SU-DHL-6 (cell line): ENCODE measurements around the gene ANGPTL5.

Experiments
- H2AFZ ChIP-seq: fragments of 200-600 bp; sonication (generic); 2 replicates; pipeline ENCODE4 v1.6.1; 2014; ENCODE audit warnings: low read depth, mild to moderate bottlenecking, moderate library complexity, mixed read lengths, antibody characterized with exemption, low read length; ENCODE audit not compliant: severe bottlenecking
- H3F3A ChIP-seq: fragments of 200-600 bp; shearing (Covaris generic); 2 replicates; pipeline ENCODE4 v1.6.0; 2016; ENCODE audit warnings: antibody characterized with exemption, mild to moderate bottlenecking; ENCODE audit not compliant: insufficient read depth
- H3K27ac ChIP-seq: fragments of 200-600 bp; sonication (generic); 2 replicates; pipeline ENCODE4 v1.5.1; 2016; ENCODE audit warnings: low read depth, mild to moderate bottlenecking, low read length, moderate library complexity, mixed read lengths
- H3K27me3 ChIP-seq: fragments of 200-600 bp; sonication (generic), shearing (Covaris generic); 2 replicates; pipeline ENCODE4 v1.6.0; 2014; ENCODE audit warnings: mild to moderate bottlenecking, low read length
- H3K36me3 ChIP-seq: fragments of 200-600 bp; sonication (generic); 2 replicates; pipeline ENCODE4 v1.6.1; 2014; ENCODE audit warnings: mild to moderate bottlenecking, low read length, mixed read lengths
- H3K4me2 ChIP-seq: fragments of 300-600, 200-600 bp; shearing (Covaris generic), sonication (generic); 2 replicates; pipeline ENCODE4 v1.6.0; 2014; ENCODE audit warnings: low read length, low read depth, mild to moderate bottlenecking; ENCODE audit not compliant: poor library complexity, severe bottlenecking
- H3K4me3 ChIP-seq: fragments of 200-600 bp; sonication (generic); 2 replicates; pipeline ENCODE4 v1.5.1; 2014; ENCODE audit warnings: antibody characterized with exemption, low read length, mild to moderate bottlenecking, mixed read lengths; ENCODE audit not compliant: insufficient read depth, poor library complexity, severe bottlenecking
- H3K79me2 ChIP-seq: fragments of 200-600 bp; sonication (generic); 2 replicates; pipeline ENCODE4 v1.6.1; 2014; ENCODE audit warnings: mild to moderate bottlenecking, low read length, moderate library complexity; ENCODE audit not compliant: insufficient read depth
- H3K9ac ChIP-seq: fragments of 200-600 bp; sonication (generic); 2 replicates; pipeline ENCODE4 v1.7.0; 2014; ENCODE audit warnings: mild to moderate bottlenecking, low read length
- H3K9me2 ChIP-seq: fragments of 200-600 bp; sonication (generic); replicated peaks from 2 replicates; pipeline ENCODE4 v1.6.1; 2014; ENCODE audit warnings: low read length; ENCODE audit not compliant: insufficient read depth
- H3K9me3 ChIP-seq: fragments of 200-600 bp; sonication (generic); 2 replicates; pipeline ENCODE4 v1.6.1; 2014; ENCODE audit warnings: low read length, mixed read lengths; ENCODE audit not compliant: insufficient read depth
- H4K20me1 ChIP-seq: fragments of 200-600 bp; sonication (generic); 2 replicates; pipeline ENCODE4 v1.6.1; 2014; ENCODE audit warnings: low read depth, mild to moderate bottlenecking, antibody characterized with exemption, low read length, moderate library complexity, mixed read lengths
- EZH2phosphoT487 ChIP-seq: fragments of 200-600 bp; sonication (generic), shearing (Covaris generic); conservative IDR thresholded peaks from 2 replicates; pipeline ENCODE4 v1.6.1; 2018; ENCODE audit warnings: mild to moderate bottlenecking, antibody characterized with exemption, low read length, moderate library complexity, mixed read lengths
- TF ChIP-seq, protein P1 (sequence below): fragments of 200-600 bp; sonication (generic); IDR thresholded peaks from one replicate; pipeline ENCODE4 v1.5.1; 2017; ENCODE audit warnings: antibody characterized with exemption, mild to moderate bottlenecking, low read length, moderate library complexity; ENCODE audit not compliant: insufficient read depth, poor library complexity, severe bottlenecking

The ANGPTL5 gene

DNA sequence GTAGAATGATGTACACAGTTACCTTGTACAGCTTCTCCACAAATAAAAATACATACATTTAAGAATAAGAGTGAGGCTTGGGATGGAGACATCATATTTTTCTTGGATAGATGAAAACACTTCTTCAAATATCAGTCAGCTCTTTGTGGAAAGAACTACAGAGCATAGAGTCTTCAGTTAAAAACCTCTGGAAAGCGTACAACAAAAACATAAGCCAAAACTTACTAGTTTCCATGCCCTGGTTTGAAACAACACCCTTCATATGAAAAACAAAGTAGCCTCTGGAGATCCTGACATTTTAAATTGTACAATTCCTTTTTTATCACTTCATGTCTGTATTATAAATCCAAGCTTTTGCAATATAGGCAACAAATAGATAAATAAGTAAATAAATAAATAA lies 8.5 kb downstream of the ANGPTL5 start:
- Histone ChIP-seq H3F3A (no peaks in the 10 kb centered on the region), H3K9ac (no peak overlapping the region), H3K79me2 (no peaks in the 10 kb centered on the region), H3K4me2 (no peak overlapping the region), H3K9me2 (no peaks in the 10 kb centered on the region), H3K9me3 (no peaks in the 10 kb centered on the region), H2AFZ (no peak overlapping the region), H3K36me3 (no peaks in the 10 kb centered on the region), H3K4me3 (no peak overlapping the region), H3K27me3 (no peaks in the 10 kb centered on the region), H3K27ac (no peak overlapping the region), H4K20me1 (no peaks in the 10 kb centered on the region)
- TF ChIP-seq, protein P1, sequence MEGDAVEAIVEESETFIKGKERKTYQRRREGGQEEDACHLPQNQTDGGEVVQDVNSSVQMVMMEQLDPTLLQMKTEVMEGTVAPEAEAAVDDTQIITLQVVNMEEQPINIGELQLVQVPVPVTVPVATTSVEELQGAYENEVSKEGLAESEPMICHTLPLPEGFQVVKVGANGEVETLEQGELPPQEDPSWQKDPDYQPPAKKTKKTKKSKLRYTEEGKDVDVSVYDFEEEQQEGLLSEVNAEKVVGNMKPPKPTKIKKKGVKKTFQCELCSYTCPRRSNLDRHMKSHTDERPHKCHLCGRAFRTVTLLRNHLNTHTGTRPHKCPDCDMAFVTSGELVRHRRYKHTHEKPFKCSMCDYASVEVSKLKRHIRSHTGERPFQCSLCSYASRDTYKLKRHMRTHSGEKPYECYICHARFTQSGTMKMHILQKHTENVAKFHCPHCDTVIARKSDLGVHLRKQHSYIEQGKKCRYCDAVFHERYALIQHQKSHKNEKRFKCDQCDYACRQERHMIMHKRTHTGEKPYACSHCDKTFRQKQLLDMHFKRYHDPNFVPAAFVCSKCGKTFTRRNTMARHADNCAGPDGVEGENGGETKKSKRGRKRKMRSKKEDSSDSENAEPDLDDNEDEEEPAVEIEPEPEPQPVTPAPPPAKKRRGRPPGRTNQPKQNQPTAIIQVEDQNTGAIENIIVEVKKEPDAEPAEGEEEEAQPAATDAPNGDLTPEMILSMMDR, result no peak
- TF ChIP-seq EZH2phosphoT487, result no peak

DNA sequence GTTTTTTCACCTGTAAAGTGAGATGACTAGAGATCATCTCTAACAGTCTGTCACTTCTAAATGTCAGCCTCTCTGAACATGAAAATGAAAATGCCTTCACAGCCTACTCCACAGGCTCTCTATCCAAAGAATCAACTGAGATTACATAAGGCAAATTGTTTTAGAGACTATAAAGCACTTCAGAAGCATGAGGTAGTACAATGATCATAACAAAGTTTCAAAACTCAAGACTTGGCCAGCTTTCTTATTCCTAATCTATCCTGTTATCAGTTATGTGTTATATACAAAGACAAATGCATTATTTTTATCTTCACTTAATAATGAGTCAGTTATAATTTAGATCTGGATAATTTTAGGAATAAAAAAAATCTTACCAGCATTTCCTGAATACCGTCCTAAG lies 21.8 kb downstream of the ANGPTL5 start:
- Histone ChIP-seq H3K9ac (no peak overlapping the region), H3K27me3 (no peaks in the 10 kb centered on the region), H3K79me2 (no peaks in the 10 kb centered on the region), H3K36me3 (no peaks in the 10 kb centered on the region), H2AFZ (no peak overlapping the region), H3K27ac (no peak overlapping the region), H3K9me3 (no peaks in the 10 kb centered on the region), H4K20me1 (no peaks in the 10 kb centered on the region), H3K4me3 (no peak overlapping the region), H3K9me2 (no peaks in the 10 kb centered on the region), H3F3A (no peaks in the 10 kb centered on the region), H3K4me2 (no peak overlapping the region)
- TF ChIP-seq EZH2phosphoT487, result no peak
- TF ChIP-seq, protein P1, result no peak

DNA sequence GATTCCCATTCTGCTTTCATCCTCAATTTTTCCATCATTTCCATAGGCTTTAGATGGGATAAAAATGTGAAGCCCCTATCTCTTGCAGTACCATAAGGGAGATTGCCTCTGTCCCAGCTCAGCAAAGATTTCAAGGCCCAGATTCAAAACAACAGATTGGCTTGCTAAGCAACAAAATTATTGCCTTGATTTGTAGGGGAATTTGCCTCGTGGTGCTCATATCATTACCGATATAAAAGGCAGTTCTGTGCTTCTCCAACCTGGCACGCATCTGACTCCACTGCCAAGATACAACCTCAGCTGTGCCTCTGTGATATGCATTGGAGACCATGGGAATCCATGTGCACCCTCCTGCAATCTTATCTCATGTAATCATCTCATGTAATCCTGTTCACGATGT lies 26.6 kb downstream of the ANGPTL5 start:
- Histone ChIP-seq H3K9me2 (no peaks in the 10 kb centered on the region), H4K20me1 (no peaks in the 10 kb centered on the region), H3K9me3 (no peaks in the 10 kb centered on the region), H2AFZ (no peak overlapping the region), H3K4me3 (no peak overlapping the region), H3K27me3 (no peaks in the 10 kb centered on the region), H3K36me3 (no peaks in the 10 kb centered on the region), H3F3A (no peaks in the 10 kb centered on the region), H3K79me2 (no peaks in the 10 kb centered on the region), H3K9ac (no peak overlapping the region), H3K27ac (no peak overlapping the region), H3K4me2 (no peak overlapping the region)
- TF ChIP-seq, protein P1, result no peak
- TF ChIP-seq EZH2phosphoT487, result no peak

DNA sequence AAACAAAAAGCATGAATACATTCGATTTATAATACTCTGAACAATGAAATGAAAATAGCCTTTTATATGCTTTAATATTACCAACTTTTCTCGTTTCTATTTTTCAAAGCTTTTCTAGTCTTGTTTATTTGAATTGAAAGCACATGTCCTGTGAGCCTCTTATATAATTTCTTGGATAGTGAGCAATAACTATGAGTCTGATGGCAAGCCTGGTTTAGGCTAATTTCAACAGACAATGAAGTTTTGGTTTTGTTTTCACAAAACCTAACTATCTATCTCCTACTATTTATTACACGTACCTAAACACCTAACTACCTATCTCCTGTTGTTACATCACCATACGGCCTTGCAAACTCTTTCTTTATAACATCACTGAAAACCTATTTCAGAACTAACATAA lies 30.7 kb downstream of the ANGPTL5 start:
- no peaks in the 10 kb centered on the region for H3K36me3 ChIP-seq
- TF ChIP-seq, protein P1, result no peak
- TF ChIP-seq EZH2phosphoT487, result no peak
- H3K79me2 ChIP-seq, result no peaks in the 10 kb centered on the region
- no peaks in the 10 kb centered on the region for H4K20me1 ChIP-seq
- H3K9ac ChIP-seq, result no peak overlapping the region
- no peaks in the 10 kb centered on the region for H3K27me3 ChIP-seq
- H3F3A ChIP-seq, result no peaks in the 10 kb centered on the region
- no peak overlapping the region for H3K4me2 ChIP-seq
- H3K27ac ChIP-seq, result no peak overlapping the region
- no peak overlapping the region for H3K4me3 ChIP-seq
- H2AFZ ChIP-seq, result no peak overlapping the region
- H3K9me3 ChIP-seq, result no peaks in the 10 kb centered on the region
- H3K9me2 ChIP-seq, result no peaks in the 10 kb centered on the region
